ENCODE results near the gene YLPM1. TPM values are rescaled to one million over a fixed set of nuclear protein-coding genes. Genes with fewer than 3 reads are reported as not detected.

The YLPM1 gene
- total and polyA plus RNA-seq, 4 donors, result 13.3 to 124 (median 28.6) TPM

DNA sequence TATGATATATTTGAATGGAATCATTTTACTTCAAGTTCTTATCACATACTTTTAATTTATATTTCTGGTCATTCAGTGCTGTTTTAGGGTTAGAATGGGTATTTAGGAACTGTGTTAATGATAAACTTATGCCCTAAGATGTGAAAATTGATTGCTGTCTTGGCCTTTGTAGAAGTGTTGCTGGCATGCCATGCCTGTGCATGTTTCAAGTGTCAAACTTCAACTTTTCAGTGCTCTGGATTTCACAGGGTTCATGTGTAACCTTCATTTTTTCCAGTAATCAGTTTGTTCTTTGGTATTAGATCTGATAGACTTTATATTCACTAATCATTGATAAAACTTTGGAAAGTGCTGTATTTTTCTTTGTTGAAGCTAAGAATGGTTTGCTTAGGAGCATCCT lies 36.6 kb downstream of the YLPM1 start:
- no peak for ATAC-seq (ENCODE audit: insufficient read depth, low FRiP score)
- DNase-seq, result no peak
- Histone ChIP-seq H3K4me1 (ENCODE audit: control insufficient read depth in 5 of 5, insufficient read depth in 5 of 5, low read length in 5 of 5) (no peaks in the 10 kb centered on the region), H3K9ac (ENCODE audit: insufficient read depth in 1 of 2, low read length in 2 of 2) (peak overlapping the region in 1 of 2 donors; percentile 23), H3K9me3 (ENCODE audit: control insufficient read depth in 4 of 4, insufficient read depth in 3 of 4, low read length in 3 of 4) (no peaks in the 10 kb centered on the region), H3K27me3 (ENCODE audit: control insufficient read depth in 3 of 3, insufficient read depth in 3 of 3, low read length in 2 of 3) (no peaks in the 10 kb centered on the region), H3K36me3 (ENCODE audit: control insufficient read depth in 4 of 4, insufficient read depth in 4 of 4, low read length in 4 of 4) (peaks cover 5 to 40% (median 21%) of the 10 kb centered on the region in 4 donors), H3K27ac (ENCODE audit: low read depth in 1 of 2, low read length in 1 of 2) (no peak overlapping the region), H3K4me3 (no peak overlapping the region)
- TF ChIP-seq, protein P1, sequence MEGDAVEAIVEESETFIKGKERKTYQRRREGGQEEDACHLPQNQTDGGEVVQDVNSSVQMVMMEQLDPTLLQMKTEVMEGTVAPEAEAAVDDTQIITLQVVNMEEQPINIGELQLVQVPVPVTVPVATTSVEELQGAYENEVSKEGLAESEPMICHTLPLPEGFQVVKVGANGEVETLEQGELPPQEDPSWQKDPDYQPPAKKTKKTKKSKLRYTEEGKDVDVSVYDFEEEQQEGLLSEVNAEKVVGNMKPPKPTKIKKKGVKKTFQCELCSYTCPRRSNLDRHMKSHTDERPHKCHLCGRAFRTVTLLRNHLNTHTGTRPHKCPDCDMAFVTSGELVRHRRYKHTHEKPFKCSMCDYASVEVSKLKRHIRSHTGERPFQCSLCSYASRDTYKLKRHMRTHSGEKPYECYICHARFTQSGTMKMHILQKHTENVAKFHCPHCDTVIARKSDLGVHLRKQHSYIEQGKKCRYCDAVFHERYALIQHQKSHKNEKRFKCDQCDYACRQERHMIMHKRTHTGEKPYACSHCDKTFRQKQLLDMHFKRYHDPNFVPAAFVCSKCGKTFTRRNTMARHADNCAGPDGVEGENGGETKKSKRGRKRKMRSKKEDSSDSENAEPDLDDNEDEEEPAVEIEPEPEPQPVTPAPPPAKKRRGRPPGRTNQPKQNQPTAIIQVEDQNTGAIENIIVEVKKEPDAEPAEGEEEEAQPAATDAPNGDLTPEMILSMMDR (IDR thresholded peaks at IDR 0.05; ENCODE audit: control extremely low read depth, extremely low read depth), result no peak

DNA sequence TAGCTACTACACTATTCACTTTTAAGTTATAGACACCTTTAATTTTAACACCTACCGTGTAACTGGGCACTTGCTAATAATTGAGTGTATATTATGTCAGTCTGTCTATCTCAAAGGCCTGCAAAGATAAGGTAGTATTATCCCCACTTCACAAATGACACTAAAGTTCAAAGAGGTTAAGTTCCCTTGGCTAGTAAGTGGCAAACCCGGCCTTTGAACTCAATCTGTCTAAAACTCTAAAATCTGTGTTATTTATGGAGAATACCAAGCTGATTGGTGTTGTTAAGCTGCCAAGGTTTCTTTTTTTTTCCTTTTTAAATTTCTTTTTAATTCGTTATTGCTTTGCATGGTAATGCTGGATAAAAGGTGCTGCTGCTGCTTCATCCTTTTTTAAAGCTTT lies 37.7 kb downstream of the YLPM1 start:
- 82 to 97% methylated on average over 3 of the region's 3 CpGs for WGBS, 2 donors
- no peak for ATAC-seq (ENCODE audit: insufficient read depth, low FRiP score)
- no peaks in the 10 kb centered on the region for H3K4me1 ChIP-seq (ENCODE audit: control insufficient read depth in 5 of 5, insufficient read depth in 5 of 5, low read length in 5 of 5)
- TF ChIP-seq, protein P1 (IDR thresholded peaks at IDR 0.05; ENCODE audit: control extremely low read depth, extremely low read depth), result no peak
- no peak overlapping the region for H3K4me3 ChIP-seq
- H3K36me3 ChIP-seq (ENCODE audit: control insufficient read depth in 4 of 4, insufficient read depth in 4 of 4, low read length in 4 of 4), result peaks cover 3 to 40% (median 19%) of the 10 kb centered on the region in 4 donors
- H3K9ac ChIP-seq (ENCODE audit: insufficient read depth in 1 of 2, low read length in 2 of 2), result no peak overlapping the region
- no peak for DNase-seq
- H3K27ac ChIP-seq (ENCODE audit: low read depth in 1 of 2, low read length in 1 of 2), result no peak overlapping the region
- no peaks in the 10 kb centered on the region for H3K9me3 ChIP-seq (ENCODE audit: control insufficient read depth in 4 of 4, insufficient read depth in 3 of 4, low read length in 3 of 4)
- H3K27me3 ChIP-seq (ENCODE audit: control insufficient read depth in 3 of 3, insufficient read depth in 3 of 3, low read length in 2 of 3), result no peaks in the 10 kb centered on the region

DNA sequence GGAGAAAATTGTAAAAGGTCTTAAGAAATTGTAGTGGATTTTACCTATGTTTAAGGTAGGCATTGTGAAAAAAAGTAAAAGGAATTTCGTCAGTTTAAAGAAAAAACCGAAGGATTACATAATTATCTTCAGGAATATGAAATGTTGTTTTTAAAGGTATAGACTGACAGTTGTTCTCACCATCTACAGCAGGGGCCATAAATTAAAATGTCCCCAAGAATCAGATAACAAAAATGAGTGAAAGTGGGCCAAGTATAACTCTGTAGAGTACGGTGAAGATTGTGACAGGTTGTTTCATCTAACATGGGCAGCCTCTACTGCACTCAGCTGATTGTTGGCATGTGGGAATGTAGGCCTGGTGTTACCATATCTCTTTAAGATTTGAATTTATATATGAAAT lies 38.3 kb downstream of the YLPM1 start:
- Histone ChIP-seq H3K9ac (ENCODE audit: insufficient read depth in 1 of 2, low read length in 2 of 2) (no peak overlapping the region), H3K27ac (ENCODE audit: low read depth in 1 of 2, low read length in 1 of 2) (no peak overlapping the region), H3K36me3 (ENCODE audit: control insufficient read depth in 4 of 4, insufficient read depth in 4 of 4, low read length in 4 of 4) (peaks cover 3 to 36% (median 20%) of the 10 kb centered on the region in 4 donors), H3K4me1 (ENCODE audit: control insufficient read depth in 5 of 5, insufficient read depth in 5 of 5, low read length in 5 of 5) (no peaks in the 10 kb centered on the region), H3K9me3 (ENCODE audit: control insufficient read depth in 4 of 4, insufficient read depth in 3 of 4, low read length in 3 of 4) (no peaks in the 10 kb centered on the region), H3K4me3 (no peak overlapping the region), H3K27me3 (ENCODE audit: control insufficient read depth in 3 of 3, insufficient read depth in 3 of 3, low read length in 2 of 3) (no peaks in the 10 kb centered on the region)
- WGBS, 2 donors, result 76 to 83% methylated on average over 3 of the region's 3 CpGs
- TF ChIP-seq, protein P1 (IDR thresholded peaks at IDR 0.05; ENCODE audit: control extremely low read depth, extremely low read depth), result no peak
- DNase-seq (no peak), ATAC-seq (ENCODE audit: insufficient read depth, low FRiP score) (no peak)

DNA sequence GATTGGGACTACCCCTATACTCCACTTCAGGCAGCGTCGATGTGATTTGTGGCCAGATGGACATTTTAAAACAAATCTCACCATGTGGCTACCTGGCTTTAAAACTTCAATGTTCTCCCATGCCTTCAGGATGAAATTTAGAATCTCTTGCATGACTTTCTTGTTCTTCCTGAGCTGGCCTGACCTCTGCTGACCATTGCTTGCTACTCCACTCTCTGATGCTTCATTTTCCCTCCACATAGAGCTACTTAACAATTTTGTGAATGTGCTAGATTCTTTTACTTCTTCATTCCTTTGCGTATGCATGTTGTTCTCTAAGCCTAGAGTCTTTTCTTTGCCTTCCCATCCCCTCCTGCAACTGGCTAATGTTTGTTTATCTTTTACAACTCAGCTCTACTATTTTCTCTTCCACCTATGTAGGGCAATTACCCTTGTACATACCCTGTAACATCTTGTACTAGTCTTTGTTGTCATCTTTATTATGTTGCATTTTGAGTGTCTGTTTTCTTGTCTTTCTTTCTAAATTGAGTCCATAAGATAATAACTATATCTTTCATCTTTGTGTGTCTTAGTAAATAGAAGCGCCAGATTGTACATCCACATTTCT lies 41.2 kb downstream of the YLPM1 start:
- no peak overlapping the region for H3K4me3 ChIP-seq
- TF ChIP-seq, protein P1 (IDR thresholded peaks at IDR 0.05; ENCODE audit: control extremely low read depth, extremely low read depth), result peak; percentile 26
- no peak overlapping the region for H3K27ac ChIP-seq (ENCODE audit: low read depth in 1 of 2, low read length in 1 of 2)
- 91 to 92% methylated on average over 4 of the region's 4 CpGs for WGBS, 2 donors
- DNase-seq, result peak in 2 of 3 donors; percentile 44 to 52
- H3K4me1 ChIP-seq (ENCODE audit: control insufficient read depth in 5 of 5, insufficient read depth in 5 of 5, low read length in 5 of 5), result no peaks in the 10 kb centered on the region
- no peak overlapping the region for H3K9ac ChIP-seq (ENCODE audit: insufficient read depth in 1 of 2, low read length in 2 of 2)
- no peaks in the 10 kb centered on the region for H3K27me3 ChIP-seq (ENCODE audit: control insufficient read depth in 3 of 3, insufficient read depth in 3 of 3, low read length in 2 of 3)
- no peaks in the 10 kb centered on the region for H3K9me3 ChIP-seq (ENCODE audit: control insufficient read depth in 4 of 4, insufficient read depth in 3 of 4, low read length in 3 of 4)
- peaks cover 6 to 34% (median 9%) of the 10 kb centered on the region in 4 donors for H3K36me3 ChIP-seq (ENCODE audit: control insufficient read depth in 4 of 4, insufficient read depth in 4 of 4, low read length in 4 of 4)
- no peak for ATAC-seq (ENCODE audit: insufficient read depth, low FRiP score)
